HG02981 (cell line): Measurements from ENCODE around the gene UNC13D.
"Not testable (repeated sequence)": the region's sequence is repeated elsewhere in the genome, so short reads cannot be mapped to it uniquely, and the experiment has no call there.

ENCODE experiments used
- ATAC-seq: cut with Tn5 transposase; IDR thresholded peaks from one replicate; pipeline ENCODE4 v1.9.1; 2021; ENCODE audit warnings: mild to moderate bottlenecking, moderate library complexity; ENCODE audit not compliant: unreplicated experiment

Gene UNC13D

GRCh38 chr17:75853433-75853832 lies 9.2 kb upstream of the UNC13D start:
- no peak for ATAC-seq

GRCh38 chr17:75851693-75851991 lies 7.4 kb upstream of the UNC13D start:
- not testable (repeated sequence) for ATAC-seq

- no peak for ATAC-seq
Observed at GRCh38 chr17:75850928-75851692, 6.9 kb upstream of the UNC13D start.

GRCh38 chr17:75849724-75850123 lies 5.5 kb upstream of the UNC13D start:
- ATAC-seq = no peak

- no peak for ATAC-seq
Observed at GRCh38 chr17:75849279-75849646, 5.1 kb upstream of the UNC13D start.

- ATAC-seq = no peak
Observed at GRCh38 chr17:75848523-75849278, 4.5 kb upstream of the UNC13D start.

DNA sequence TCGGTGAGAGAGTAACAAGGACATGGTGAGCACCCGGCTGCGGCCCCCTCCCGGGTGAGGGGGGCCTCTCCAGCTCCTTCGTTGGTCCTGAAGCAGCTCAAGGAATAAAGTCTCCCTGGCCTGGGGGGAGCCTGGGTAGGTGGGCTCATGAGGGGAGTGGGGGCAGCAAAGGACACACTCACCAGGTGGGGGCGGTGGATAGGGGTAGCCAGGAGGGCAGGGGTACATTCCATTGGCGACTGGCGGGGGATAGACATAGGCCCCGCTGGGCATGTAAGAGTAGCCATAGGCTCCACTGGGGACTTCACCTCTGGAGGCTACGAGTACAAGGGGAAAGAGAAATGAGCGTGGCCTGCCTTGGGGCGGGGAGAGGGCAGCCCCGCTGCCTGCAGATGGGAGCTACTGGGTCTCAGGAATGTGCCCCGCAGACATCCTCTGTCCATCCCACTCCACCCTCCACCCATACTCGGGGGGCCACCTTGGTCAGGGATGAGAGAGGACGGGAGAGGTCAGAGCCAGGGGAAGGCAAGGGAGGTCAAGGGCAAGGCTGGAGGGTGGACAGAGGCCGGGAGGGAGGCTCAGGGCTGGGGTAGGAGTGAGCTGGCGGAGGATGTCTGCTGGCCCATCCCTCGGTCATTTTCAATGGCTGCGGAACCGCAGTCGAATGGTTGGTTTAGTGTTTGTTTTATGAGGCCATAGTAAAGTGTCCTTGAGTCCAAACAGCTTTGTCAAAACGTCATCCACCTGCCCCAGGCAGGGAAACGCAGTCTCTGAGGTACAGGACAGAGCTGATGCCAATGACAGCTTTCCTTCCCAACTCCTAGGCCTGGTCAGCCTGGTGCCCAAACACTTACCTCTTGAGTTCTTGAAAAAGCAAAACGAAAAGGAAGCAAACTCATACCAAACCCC lies 3.7 kb upstream of the UNC13D start:
- no peak for ATAC-seq

DNA sequence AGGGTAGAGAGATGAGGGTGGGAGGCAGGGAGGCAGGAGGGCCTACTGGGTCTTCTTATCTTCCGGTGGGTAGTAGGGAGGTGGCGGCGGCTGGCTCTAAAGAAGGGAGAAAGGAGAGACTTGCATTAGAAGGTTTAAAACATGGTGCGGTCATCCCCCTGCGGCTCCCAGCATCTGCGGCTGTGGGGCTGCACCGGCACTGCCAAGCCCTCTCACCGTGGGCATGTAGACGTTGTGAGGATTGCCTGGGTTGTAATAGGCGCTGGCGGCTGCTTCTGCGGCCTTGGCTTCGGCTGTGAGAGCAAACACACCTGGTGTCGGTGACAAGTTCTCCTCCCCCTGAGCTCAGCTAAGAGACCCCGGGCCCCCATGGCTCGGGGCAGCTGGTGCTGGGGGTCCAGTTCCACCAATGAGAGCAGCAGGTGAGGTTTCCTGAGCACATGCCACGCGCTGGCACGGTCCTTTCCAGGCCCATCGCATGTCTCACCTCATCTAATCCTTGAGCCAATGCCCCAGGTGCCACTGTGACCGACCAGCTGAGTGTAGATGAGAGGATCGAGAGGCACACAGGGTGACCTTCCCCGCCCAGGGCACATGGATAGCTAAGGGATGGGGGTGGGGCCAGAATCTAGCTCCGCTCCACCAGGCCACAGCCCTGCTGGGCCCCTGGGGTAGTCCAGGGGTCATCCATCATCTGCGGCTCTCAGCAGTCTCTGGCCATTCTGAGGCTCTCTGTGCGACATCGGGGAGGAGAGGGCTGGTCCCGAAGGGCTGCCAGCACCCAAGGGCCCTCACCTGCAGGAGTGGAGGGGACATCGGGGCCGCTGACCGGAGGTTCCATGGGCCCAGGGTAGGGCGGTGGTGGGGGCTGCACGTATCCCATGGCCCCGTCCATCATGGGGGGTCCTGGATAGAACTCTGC lies 2.7 kb upstream of the UNC13D start:
- no peak for ATAC-seq

- ATAC-seq = no peak
Observed at GRCh38 chr17:75845933-75846691, 1.9 kb upstream of the UNC13D start.

- ATAC-seq = peak; percentile 82
Observed at GRCh38 chr17:75845058-75845711, 981 bp upstream of the UNC13D start.

DNA sequence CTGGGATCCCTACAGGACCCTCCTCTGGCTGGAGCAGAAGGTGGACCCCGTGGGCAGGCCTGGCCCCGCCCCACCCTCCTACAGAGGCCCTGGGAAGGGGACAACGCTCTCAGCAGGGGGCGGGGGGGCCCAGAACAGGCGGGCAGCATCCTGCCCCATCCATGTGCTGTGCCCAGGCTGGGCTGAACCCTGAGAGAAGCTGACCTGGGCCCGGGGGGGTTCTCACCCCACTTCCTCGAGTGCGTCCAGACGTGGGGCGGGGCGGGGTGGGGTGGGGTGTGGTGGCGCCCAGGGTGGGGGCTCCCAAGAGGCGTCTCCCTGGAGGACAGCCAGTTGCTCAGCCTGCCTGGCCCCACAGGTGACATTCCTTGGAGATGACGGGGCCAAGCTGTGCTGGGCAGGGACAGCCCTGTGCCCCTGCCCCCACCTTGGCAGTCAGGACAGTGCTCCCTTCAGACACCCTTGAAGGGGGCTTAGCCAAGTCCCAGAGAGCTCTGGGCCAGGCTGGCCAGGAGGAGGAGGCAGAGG lies 390 bp upstream of the UNC13D start:
- ATAC-seq = peak; percentile 7

GRCh38 chr17:75842963-75843576 lies 1.1 kb downstream of the UNC13D start:
- ATAC-seq = no peak

GRCh38 chr17:75842411-75842810 lies 1.8 kb downstream of the UNC13D start:
- no peak for ATAC-seq

DNA sequence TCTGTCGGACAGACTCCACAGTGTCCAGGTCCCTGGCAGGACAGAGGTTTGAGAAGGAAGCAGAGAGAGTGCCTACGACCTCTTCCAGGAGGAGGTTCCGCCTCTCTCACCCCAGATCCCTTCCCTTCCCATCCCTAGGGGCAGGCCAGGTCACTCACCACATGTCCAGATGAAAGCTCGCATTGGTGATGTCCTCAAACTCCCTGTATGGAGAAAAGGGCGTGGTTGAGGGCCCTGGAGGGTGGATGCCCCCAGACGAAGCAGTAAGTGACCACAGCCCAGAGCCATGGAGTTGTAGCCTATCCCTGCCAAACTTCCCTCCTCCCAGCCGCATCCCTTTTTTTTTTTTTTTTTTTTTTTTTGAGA lies 3.4 kb downstream of the UNC13D start:
- ATAC-seq = no peak

GRCh38 chr17:75839942-75840798 lies 4.0 kb downstream of the UNC13D start:
- no peak for ATAC-seq

- no peak for ATAC-seq
Observed at GRCh38 chr17:75838410-75838809, 5.8 kb downstream of the UNC13D start.

DNA sequence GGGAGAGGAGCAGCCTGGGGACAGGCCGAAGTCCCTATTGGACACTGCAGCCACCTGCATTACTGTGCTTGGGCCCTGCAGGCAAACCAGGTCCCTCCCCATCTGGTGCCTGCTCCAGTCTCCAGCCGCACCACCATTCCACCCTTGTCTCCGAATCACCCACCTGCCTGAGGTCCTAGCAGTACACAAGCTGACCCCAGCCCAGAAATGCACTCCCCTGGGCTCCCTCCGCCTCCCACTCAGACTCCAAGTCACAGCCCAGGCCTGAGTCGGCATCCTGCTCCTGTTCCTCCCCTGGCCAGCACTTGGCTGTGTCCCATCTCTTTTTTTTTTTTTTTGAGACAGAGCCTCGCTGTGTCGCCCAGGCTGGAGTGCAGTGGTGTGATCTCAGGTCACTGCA lies 6.3 kb downstream of the UNC13D start:
- no peak for ATAC-seq

DNA sequence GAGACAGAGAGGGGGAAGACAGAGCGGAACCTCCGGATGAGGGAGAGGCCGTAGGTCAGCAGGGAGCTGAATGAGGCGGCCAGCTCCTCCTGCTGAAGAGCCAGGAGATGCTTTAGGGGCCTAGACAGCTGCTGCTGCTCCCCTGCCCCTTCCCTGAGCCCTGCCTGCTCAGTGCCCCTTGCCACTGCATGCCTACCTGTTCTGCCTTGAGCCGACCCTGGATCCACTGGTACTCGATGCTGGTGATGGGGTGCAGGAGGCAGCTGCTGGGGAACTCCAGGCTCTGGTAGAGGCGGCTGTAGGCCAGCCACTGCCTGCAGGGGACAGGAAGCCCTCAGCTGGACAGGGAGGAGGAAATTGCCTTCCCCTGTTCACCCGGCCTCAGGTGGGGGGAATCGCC lies 7.6 kb downstream of the UNC13D start:
- ATAC-seq = no peak
